ENCODE data around the gene SLC11A1. TPM values are rescaled to one million over a fixed set of nuclear protein-coding genes. Genes with fewer than 3 reads are reported as not detected.

The SLC11A1 gene
- total RNA-seq, 1 experiment from 2014 or later: not detected

DNA sequence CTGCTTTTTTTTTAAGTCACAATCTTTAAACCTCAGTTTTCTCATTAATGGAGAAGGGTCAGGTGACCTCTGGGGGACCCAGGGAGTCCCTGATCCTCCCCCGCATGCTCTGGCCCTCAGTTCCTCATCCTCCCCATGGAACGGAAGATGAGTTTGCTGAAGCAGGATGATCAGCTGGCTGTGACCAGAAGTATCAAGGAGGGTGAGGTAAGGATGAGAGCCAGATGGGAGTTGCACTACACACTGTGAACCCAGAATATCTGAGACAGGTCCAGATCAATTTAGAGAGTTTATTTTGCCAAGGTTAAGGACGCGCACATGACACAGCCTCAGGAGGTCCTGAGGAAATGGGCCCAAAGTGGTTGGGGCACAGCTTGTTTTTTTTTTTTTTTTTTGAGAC lies 21.6 kb upstream of the SLC11A1 start:
- DNase-seq (ENCODE audit: low read depth, low spot score): no peak
- in situ Hi-C loops (cut with HindIII; ENCODE audit: low pct_unique_long_range_greater_than_20kb, low sequenced_read_pairs): no loop called here

DNA sequence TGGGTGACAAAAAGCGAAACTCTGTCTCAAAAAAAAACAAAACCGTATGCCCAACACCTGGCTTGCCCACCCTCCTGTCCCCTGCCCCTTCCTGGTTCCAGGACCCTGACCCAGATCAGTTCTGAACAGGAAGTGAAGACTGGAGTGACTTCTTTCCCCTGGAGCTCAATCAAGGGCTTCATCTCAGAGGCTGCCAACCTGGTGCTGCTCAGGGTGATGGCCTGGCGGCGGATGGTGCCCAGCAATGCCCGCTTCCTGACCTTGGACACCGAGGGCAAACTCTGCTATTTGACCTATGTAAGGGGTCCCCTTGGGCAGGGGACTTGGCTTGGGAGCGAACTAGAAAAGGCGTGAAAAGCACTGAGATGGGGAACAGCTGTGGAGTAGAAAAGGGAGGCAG lies 19.5 kb upstream of the SLC11A1 start:
- in situ Hi-C loops (cut with HindIII; ENCODE audit: low pct_unique_long_range_greater_than_20kb, low sequenced_read_pairs): no loop called here
- no peak for DNase-seq (ENCODE audit: low read depth, low spot score)

DNA sequence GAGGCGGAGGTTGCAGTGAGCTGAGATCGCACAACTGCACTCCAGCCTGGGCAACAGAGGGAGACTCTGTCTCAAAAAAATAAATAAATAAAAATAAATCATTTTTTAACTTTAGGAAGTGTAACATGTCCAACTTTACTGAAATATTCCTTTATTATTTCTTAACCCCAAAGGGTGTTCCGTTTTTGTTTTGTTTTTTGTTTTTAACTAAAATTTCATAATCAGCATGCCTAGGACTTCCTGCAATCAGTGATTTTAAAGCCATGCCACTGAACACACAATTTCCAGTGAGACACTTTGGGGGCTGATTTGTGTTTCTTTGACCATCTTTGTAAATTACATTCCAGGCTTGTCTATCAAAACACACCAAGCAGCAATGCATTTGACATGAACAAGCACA lies 18.3 kb upstream of the SLC11A1 start:
- no peak for DNase-seq (ENCODE audit: low read depth, low spot score)
- in situ Hi-C loops (cut with HindIII; ENCODE audit: low pct_unique_long_range_greater_than_20kb, low sequenced_read_pairs): no loop called here

DNA sequence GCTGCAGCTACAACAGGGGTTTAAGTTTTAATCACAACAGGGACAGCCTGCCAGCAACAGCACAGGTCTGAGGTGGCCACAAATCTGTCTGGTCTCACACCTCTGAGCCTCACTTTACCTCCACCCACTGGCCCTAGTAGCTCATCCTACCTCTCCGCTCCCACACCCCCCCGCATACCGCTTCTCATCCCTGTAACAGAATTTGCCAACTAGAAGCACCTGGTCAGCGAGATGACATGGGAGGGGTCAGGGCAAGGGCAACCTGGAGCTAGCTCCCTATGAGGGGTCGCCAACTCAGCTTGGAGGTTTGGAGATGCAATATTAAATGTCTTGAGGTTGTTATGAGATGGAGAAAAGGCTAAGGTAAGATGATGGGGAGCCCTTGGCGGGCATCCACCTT lies 17.9 kb upstream of the SLC11A1 start:
- DNase-seq (ENCODE audit: low read depth, low spot score): no peak
- in situ Hi-C loops (cut with HindIII; ENCODE audit: low pct_unique_long_range_greater_than_20kb, low sequenced_read_pairs): no loop called here

DNA sequence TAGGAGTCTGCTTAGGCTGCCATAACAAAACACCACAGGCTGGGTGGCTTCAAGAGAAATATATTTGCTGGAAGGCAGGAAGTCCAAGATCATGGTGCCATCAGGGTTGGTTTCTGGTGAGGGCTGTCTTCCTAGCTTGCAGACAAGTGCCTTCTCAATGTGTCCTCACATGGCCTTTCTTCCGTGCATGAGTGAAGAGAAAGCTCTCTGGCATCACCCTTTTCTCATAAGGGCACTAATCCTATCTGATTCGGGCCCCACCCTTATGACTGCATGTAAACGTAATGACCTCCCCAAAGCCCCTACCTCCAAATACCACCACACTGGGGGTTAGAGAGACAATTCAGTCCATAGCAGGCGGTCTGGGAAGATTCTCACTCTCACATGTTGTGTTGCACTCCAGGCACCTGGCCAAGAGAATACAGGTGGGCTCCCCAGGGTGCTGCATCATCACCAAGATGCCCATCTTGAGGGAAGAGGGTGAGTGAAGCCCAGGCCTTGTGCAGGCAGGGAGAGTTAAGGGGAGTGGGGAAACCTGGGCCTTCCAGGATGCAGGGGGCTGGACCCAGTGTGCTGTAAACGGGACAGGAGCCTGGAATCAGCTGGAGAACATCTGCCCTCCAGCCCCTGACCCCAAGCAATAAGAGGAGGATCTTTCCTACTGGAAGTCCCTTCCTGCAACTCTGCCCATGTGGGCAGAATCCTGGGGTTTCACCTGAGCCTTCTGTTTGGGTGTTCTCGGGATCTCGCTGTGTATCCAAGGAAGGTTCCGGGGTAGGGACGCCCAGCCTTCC lies 15.3 kb upstream of the SLC11A1 start:
- in situ Hi-C loops (cut with HindIII; ENCODE audit: low pct_unique_long_range_greater_than_20kb, low sequenced_read_pairs): no loop called here
- DNase-seq (ENCODE audit: low read depth, low spot score): no peak

DNA sequence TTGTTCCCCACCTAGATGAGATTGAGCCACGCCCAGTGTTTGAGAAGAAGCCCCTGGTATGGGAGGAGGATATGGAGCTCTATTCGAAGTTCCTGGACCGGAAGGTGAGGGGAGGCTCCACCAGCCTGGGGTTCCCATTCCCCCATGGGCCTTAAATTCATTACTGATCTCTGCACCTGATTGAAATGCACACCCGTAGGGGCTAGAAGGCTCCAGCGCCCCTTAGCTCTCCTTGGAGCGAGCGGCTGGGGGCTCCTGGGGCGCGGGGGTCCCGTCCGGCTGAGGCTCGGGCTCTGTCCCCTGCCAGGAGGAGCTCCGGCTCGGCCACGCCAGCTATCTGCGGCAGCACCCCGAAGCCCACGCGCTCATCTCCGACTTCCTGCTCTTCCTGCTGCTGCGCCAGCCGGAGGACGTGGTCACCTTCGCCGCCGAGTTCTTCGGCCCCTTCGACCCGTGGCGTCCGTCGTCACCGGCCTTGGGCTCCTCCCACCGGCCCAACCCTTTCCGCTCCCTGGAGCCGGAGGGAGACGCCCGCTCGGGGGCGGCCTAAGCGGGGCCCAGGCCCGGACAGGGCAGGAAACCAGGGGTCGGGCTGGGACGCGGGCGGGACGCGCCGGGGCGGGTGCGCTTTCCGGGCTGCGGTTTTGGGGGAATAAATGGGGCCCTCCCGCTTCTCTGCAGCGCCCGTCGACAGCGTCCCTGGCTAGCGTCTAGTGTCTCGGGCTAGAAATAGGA lies 14.5 kb upstream of the SLC11A1 start:
- in situ Hi-C loops (cut with HindIII; ENCODE audit: low pct_unique_long_range_greater_than_20kb, low sequenced_read_pairs): no loop called here
- DNase-seq (ENCODE audit: low read depth, low spot score): peak; percentile 32

DNA sequence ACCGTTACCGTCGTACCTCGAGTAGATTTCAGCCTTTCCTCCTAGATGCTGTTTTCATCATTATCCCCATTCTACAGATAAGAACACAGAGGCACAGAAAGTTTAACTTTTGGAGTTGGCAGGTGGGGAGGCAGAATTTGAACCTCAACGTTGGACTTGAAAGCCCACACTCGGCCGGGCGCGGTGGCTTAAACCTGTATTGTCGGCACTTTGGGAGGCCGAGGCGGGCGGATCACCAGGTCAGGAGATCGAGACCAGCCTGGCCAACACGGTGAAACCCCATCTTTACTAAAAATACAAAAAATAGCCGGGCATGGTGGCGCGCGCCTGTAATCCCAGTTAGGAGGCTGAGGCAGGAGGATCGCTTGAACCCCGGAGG lies 13.9 kb upstream of the SLC11A1 start:
- in situ Hi-C loops (cut with HindIII; ENCODE audit: low pct_unique_long_range_greater_than_20kb, low sequenced_read_pairs): no loop called here
- DNase-seq (ENCODE audit: low read depth, low spot score): no peak

DNA sequence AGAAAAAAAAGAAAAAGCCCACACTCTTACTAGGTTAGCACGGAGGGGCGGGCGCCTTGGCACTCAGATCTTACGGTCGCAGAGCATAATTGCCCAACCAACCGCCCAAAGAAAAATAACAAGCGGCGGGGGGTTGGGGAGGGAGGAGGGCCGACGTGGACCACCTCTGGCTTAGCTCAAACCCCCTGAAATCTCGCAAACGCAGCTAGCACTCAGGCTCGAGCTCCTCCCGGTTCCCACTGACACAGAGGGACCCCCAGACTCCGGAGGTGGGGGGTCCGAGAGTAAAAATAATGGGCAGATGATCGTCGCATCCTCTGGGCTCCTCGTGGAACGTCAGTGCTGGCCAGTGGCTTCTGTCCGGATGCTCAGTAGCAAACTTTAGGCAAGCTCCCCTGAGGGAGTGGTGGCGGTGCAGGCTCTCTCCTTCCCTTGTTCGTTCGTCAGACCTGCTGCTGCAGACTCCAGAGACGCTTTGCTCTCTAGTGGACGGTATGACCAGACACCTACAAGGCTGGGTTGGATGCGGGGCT lies 13.4 kb upstream of the SLC11A1 start:
- in situ Hi-C loops (cut with HindIII; ENCODE audit: low pct_unique_long_range_greater_than_20kb, low sequenced_read_pairs): no loop called here

DNA sequence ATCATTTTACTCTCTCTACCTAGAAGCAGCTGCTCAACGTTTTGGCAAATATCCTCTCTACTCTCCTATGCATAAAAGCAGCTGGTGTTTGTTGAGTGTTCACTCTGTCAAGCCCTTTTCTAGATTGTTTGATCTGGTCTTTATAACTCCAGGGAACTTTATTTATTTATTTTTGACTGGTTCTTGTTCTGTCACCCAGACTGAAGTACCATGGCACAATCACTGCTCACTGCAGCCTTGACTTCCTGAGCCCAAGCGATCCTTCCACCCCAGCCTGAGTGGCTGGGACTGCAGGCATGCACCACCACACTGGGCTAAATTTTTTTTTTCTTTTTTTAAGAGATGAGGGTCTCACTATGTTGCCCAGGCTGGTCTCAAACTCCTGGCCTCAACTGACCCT lies 12.7 kb upstream of the SLC11A1 start:
- in situ Hi-C loops (cut with HindIII; ENCODE audit: low pct_unique_long_range_greater_than_20kb, low sequenced_read_pairs): no loop called here
- no peak for DNase-seq (ENCODE audit: low read depth, low spot score)

More for the DNA sequence above, 13.4 kb upstream of the SLC11A1 start:
- no peak for DNase-seq (ENCODE audit: low read depth, low spot score)

DNA sequence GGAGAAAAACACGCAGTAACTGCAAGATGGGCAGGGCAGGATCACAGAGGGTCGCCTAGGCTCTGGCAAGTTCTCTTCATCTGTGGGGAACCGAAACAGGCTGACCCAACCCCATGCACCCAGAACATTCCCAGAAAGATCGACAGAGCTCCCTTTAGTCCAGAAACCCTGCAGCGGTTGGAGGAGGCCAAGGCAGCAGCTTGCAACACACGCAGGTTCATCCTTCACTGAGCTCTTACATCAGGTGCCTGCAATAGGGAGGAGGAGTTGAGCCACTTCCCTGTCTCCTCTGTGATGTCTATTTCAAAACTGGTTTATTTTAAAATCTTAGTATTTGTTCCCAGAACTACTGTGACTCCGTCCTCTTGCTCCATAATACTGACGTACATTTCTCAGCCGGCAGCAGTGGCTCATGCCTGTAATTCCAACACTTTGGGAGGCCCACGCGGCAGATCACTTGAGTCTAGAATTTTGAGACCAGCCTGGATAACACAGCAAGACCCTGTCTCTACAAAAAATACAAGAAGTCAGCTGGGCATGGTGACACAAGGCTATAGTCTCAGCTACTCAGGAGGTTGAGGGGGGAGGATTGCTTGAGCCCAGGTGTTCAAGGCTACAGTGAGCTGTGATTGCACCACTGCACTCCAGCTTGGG lies 11.5 kb upstream of the SLC11A1 start:
- DNase-seq (ENCODE audit: low read depth, low spot score): no peak
- in situ Hi-C loops (cut with HindIII; ENCODE audit: low pct_unique_long_range_greater_than_20kb, low sequenced_read_pairs): no loop called here

DNA sequence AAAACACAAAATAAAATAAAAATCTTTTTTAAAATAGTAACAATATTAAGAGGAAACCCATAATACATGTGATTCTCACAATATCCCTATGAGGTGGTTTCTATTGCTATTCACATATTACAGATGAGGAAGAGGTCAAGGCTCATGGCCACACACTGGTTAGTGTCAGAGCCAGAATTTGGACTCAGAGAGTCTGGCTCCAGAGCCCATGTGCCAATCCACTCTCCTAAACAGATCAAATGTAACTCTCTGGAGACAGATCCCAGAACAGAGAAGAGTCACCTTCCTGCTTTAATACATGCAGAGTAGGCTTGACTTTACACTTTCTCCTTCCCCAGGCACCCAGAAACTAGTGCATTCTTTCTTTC lies 10.1 kb upstream of the SLC11A1 start:
- DNase-seq (ENCODE audit: low read depth, low spot score): no peak
- in situ Hi-C loops (cut with HindIII; ENCODE audit: low pct_unique_long_range_greater_than_20kb, low sequenced_read_pairs): no loop called here

DNA sequence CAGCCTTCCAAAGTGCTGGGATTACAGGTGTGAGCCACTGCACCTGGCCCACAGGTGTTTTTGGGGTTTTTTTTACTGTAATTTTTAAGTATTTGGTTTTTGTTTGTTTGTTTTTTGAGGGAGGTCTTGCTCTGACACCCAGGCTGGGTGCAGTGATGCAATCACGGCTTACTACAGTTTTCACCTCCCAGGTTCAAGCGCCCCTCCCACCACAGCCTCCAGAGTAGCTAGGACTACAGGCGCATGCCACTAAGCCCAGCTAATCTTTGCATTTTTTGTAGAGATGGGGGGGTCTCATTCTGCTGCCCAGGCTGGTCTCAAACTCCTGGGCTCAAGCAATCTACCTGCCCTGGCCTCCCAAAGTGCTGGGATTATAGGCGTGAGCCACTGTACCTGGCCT lies 7.3 kb upstream of the SLC11A1 start:
- DNase-seq (ENCODE audit: low read depth, low spot score): no peak
- in situ Hi-C loops (cut with HindIII; ENCODE audit: low pct_unique_long_range_greater_than_20kb, low sequenced_read_pairs): no loop called here

DNA sequence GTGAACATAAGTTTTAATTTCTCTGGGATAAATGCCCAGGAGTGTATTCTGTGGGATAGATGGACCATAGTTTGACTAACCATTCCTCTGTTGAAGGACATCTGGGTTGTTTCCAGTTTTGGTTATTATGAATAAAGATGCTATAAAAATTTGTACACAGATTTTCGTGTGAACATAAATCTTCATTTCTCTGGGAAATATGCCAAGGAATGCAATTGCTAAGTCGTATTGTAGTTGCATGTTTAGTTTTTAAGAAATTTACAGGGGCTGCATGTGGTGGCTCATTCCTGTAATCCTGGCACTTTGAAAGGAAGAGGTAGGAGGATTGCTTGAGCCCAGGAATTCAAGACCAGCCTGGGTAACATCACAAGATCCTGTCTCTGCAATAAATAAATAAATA lies 6.9 kb upstream of the SLC11A1 start:
- DNase-seq (ENCODE audit: low read depth, low spot score): no peak
- in situ Hi-C loops (cut with HindIII; ENCODE audit: low pct_unique_long_range_greater_than_20kb, low sequenced_read_pairs): no loop called here

DNA sequence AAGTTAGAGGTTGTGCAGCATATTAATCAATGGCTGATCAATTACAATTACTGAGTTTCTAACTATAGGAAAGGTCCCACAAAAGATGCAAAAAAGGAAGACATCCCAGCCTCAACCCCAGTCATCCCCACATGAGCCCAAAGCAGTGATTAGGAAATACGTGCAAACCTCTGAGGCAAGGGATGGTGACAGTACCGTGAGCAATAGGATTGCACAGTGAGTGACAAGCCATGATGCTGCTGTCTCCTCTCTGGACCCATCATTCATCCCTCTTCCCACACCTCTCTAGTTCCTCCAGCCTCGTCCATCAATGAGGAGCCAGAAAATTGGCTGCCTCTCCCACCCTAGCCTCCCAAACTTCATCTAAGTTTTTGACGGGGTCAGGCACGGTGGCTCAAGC lies 4.0 kb upstream of the SLC11A1 start:
- in situ Hi-C loops (cut with HindIII; ENCODE audit: low pct_unique_long_range_greater_than_20kb, low sequenced_read_pairs): no loop called here
- no peak for DNase-seq (ENCODE audit: low read depth, low spot score)

DNA sequence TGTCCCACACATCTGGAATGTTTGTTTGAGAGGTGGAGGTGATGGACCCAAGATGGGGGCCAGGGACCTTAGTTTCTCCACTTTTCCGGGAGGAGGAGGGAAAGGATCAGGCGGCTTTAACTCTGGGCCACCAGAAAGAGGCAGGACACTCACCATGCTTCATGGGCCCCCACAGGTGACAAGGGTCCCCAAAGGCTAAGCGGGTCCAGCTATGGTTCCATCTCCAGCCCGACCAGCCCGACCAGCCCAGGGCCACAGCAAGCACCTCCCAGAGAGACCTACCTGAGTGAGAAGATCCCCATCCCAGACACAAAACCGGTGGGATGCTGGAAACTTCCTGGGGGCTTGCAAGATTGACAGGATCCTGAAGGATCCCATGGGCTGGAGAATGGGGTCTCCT lies 712 bp downstream of the SLC11A1 start:
- in situ Hi-C loops (cut with HindIII; ENCODE audit: low pct_unique_long_range_greater_than_20kb, low sequenced_read_pairs): no loop called here
- DNase-seq (ENCODE audit: low read depth, low spot score): no peak

DNA sequence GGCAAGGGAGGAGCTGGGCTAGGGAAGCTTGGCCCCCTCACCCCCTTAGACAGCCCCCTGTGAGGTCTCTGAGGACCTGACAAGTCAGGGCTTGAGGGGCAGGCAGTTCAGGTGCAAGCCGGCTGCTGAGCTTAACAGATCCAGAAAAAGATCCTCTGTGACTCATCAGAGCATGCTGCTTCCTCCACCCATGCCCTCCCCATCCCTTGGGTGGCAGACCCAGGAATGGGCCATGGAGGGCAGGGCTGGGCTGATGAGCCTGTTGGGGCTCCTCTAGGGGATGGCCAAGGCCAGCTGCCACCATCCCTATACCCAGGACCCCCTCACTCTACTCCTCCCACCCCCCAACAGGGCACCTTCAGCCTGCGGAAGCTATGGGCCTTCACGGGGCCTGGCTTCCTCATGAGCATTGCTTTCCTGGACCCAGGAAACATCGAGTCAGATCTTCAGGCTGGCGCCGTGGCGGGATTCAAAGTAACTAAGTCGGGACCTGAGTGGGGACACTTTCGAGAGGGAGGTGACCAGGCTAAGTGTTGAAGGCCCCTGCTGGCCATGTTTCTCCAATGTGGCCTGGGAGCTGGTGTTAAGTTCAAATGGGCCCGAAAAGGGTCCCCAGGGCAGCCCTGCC lies 1.9 kb downstream of the SLC11A1 start:
- in situ Hi-C loops (cut with HindIII; ENCODE audit: low pct_unique_long_range_greater_than_20kb, low sequenced_read_pairs): no loop called here
- no peak for DNase-seq (ENCODE audit: low read depth, low spot score)

DNA sequence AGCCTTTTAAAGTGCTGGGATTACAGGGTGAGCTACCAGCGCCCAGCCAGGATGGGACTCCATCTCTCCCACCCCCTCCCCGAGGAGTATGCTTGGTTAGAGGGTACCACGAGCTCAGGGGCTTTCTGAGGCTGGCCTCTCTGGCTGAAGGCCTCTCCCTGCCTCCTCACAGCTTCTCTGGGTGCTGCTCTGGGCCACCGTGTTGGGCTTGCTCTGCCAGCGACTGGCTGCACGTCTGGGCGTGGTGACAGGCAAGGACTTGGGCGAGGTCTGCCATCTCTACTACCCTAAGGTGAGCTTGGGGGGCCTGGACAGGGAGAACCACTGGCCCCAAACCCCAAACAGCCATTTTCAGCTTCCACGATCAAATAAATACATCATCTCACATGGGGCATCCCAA lies 2.9 kb downstream of the SLC11A1 start:
- in situ Hi-C loops (cut with HindIII; ENCODE audit: low pct_unique_long_range_greater_than_20kb, low sequenced_read_pairs): no loop called here

More for the DNA sequence above, 2.9 kb downstream of the SLC11A1 start:
- DNase-seq (ENCODE audit: low read depth, low spot score): no peak
